Measurements from ENCODE around the gene PLA2G4B.

DNA sequence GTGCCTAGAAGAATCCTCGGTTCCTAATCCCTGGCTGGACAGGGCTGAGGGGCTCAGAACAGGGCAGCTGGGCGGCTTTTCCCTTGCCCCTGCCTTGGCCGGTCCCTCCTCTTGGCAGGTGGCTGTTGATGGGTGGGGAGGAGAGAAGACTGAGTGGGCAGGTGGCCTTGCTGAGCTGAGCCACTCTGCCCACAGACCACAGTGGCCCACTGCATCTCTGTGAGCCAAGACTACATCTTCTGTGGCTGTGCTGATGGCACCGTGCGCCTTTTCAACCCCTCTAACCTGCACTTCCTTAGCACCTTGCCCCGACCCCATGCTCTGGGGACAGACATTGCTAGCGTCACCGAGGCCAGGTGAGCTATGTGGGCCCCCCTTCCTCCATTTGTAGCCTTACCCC is 25.2 kb upstream of the PLA2G4B start:
- TF ChIP-seq, protein P1, sequence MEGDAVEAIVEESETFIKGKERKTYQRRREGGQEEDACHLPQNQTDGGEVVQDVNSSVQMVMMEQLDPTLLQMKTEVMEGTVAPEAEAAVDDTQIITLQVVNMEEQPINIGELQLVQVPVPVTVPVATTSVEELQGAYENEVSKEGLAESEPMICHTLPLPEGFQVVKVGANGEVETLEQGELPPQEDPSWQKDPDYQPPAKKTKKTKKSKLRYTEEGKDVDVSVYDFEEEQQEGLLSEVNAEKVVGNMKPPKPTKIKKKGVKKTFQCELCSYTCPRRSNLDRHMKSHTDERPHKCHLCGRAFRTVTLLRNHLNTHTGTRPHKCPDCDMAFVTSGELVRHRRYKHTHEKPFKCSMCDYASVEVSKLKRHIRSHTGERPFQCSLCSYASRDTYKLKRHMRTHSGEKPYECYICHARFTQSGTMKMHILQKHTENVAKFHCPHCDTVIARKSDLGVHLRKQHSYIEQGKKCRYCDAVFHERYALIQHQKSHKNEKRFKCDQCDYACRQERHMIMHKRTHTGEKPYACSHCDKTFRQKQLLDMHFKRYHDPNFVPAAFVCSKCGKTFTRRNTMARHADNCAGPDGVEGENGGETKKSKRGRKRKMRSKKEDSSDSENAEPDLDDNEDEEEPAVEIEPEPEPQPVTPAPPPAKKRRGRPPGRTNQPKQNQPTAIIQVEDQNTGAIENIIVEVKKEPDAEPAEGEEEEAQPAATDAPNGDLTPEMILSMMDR (IDR thresholded peaks at IDR 0.05; ENCODE audit: poor library complexity): no peak
- no peak for TF ChIP-seq EZH2 (IDR thresholded peaks at IDR 0.05; ENCODE audit: borderline replicate concordance)
